K562 (cell line): Measurements from ENCODE around the gene PTGR3. TPM values are rescaled to one million over a fixed set of nuclear protein-coding genes. Genes with fewer than 3 reads are reported as not detected.

Source experiments
- ATAC-seq: fragments of 200-7000 bp; cut with Tn5 transposase; 3 replicates; pipeline ENCODE4 v1.9.1; 2020; ENCODE audit warnings: moderate library complexity
- BruUV-seq: library from RNA; stranded (reverse); fragments of 400-500 nt; replicated peaks from 2 replicates; lab custom pipeline; 2021; lab: Mats Ljungman, UMichigan
- CTCF ChIA-PET: fragments of 300-600 bp; formaldehyde crosslinking; extraction: SDS; loops from one replicate; lab custom pipeline; 2021; ENCODE audit warnings: low intra/inter-chr PET ratio; lab: Yijun Ruan, JAX
- POLR2A ChIA-PET: fragments of 300-600, 350-650 bp; sonication (Branson Sonifier 250); formaldehyde crosslinking; extraction: SDS; loops from one replicate; lab custom pipeline; 2021; ENCODE audit warnings: antibody characterized with exemption, inconsistent platforms; lab: Yijun Ruan, JAX
- DNase-seq, 4 experiments: peaks; one replicate each; pipeline versions ENCODE4 v3.0.0 to v3.0.0-alpha.2; 2011 to 2018; ENCODE audit warnings: low spot score in 3 of 4, mixed read lengths in 3 of 4; ENCODE audit errors: extremely low read depth in 1 of 4
- FAIRE-seq: peaks from 2 replicates; lab custom pipeline; 2011; peaks lifted over from hg19 to GRCh38; lab: Jason Lieb, UNC
- H2AFZ ChIP-seq: 2 replicates; pipeline ENCODE4 v1.6.0; 2011; ENCODE audit warnings: low read depth, low read length, control low read depth, inconsistent platforms
- H3K27ac ChIP-seq: fragments of 200-600 bp; 3 replicates; pipeline ENCODE4 v1.8.0; 2011; ENCODE audit warnings: low read depth, mild to moderate bottlenecking, control low read depth, inconsistent platforms, low read length, moderate library complexity, mixed read lengths; ENCODE audit errors: extremely low read depth
- H3K27me3 ChIP-seq, 2 experiments: fragments of 300-600 bp in 1 of 2; 2 replicates in 1 of 2; 3 replicates in 1 of 2; pipeline versions ENCODE4 v1.6.0 to v1.8.0; 2011; ENCODE audit warnings: inconsistent platforms in 2 of 2, low read length in 2 of 2, mild to moderate bottlenecking in 1 of 2, mixed read lengths in 1 of 2, moderate library complexity in 1 of 2; ENCODE audit not compliant: control insufficient read depth in 2 of 2, insufficient read depth in 2 of 2
- H3K36me3 ChIP-seq: fragments of 300-600 bp; 3 replicates; pipeline ENCODE4 v1.8.0; 2011; ENCODE audit warnings: mild to moderate bottlenecking, low read length, inconsistent platforms; ENCODE audit not compliant: control insufficient read depth, insufficient read depth
- H3K4me1 ChIP-seq, 2 experiments: fragments of 200-600 bp in 1 of 2; replicated peaks in 1 of 2; 2 replicates in 1 of 2; 3 replicates in 1 of 2; pipeline versions ENCODE4 v1.5.1 to v1.8.0; 2011; ENCODE audit warnings: inconsistent platforms in 2 of 2, low read length in 2 of 2, mild to moderate bottlenecking in 1 of 2, mixed read lengths in 1 of 2, moderate library complexity in 1 of 2; ENCODE audit not compliant: control insufficient read depth in 2 of 2, insufficient read depth in 2 of 2
- H3K4me2 ChIP-seq: 2 replicates; pipeline ENCODE4 v1.6.1; 2011; ENCODE audit warnings: low read length, control low read depth, inconsistent platforms, mixed read lengths; ENCODE audit not compliant: insufficient read depth
- H3K4me3 ChIP-seq: fragments of 200-600 bp; sonication (generic), shearing (Covaris generic); 2 replicates; pipeline ENCODE4 v1.5.1; 2016; ENCODE audit warnings: control low read depth, inconsistent platforms
- H3K79me2 ChIP-seq: fragments of 200-600 bp; 3 replicates; pipeline ENCODE4 v1.8.0; 2011; ENCODE audit warnings: low read length, inconsistent platforms; ENCODE audit not compliant: control insufficient read depth, insufficient read depth
- H3K9ac ChIP-seq, 2 experiments: 2 replicates each; pipeline versions ENCODE4 v1.6.0 to v1.6.1; 2011; ENCODE audit warnings: low read depth in 2 of 2, low read length in 2 of 2, control low read depth in 1 of 2, inconsistent platforms in 1 of 2, mild to moderate bottlenecking in 1 of 2, mixed read lengths in 1 of 2; ENCODE audit not compliant: insufficient read depth in 1 of 2
- H3K9me1 ChIP-seq: one replicate; pipeline ENCODE4 v1.6.0; 2011; ENCODE audit warnings: inconsistent platforms, mild to moderate bottlenecking, low read length, moderate library complexity; ENCODE audit not compliant: control insufficient read depth, insufficient read depth
- H3K9me3 ChIP-seq: replicated peaks from 2 replicates; pipeline ENCODE4 v1.5.1; 2011; ENCODE audit warnings: low read depth, low read length, inconsistent platforms; ENCODE audit not compliant: control insufficient read depth, insufficient read depth
- H4K20me1 ChIP-seq: replicated peaks from 2 replicates; pipeline ENCODE4 v1.6.1; 2011; ENCODE audit warnings: low read length, inconsistent platforms, mixed read lengths; ENCODE audit not compliant: control insufficient read depth, insufficient read depth
- CHAMP1 ChIP-seq: fragments of 450-650 bp; IDR thresholded peaks from 2 replicates; pipeline ENCODE4 v1.6.1; 2016; ENCODE audit warnings: mild to moderate bottlenecking
- FOS ChIP-seq: IDR thresholded peaks from 3 replicates; pipeline ENCODE4 v1.6.1; 2011; ENCODE audit not compliant: insufficient read length; ENCODE audit errors: extremely low read depth
- FOXK2 ChIP-seq, 2 experiments: fragments of 450-650 bp; IDR thresholded peaks in 1 of 2; conservative IDR thresholded peaks in 1 of 2; 2 replicates each; pipeline ENCODE4 v1.6.1; 2016; ENCODE audit warnings: low read depth in 2 of 2, mild to moderate bottlenecking in 1 of 2
- ILK ChIP-seq: fragments of 450-650 bp; IDR thresholded peaks from 2 replicates; pipeline ENCODE4 v1.6.1; 2016; ENCODE audit warnings: missing genetic modification characterization, low read depth, mild to moderate bottlenecking, missing compliant biosample characterization, moderate library complexity, borderline replicate concordance
- JUND ChIP-seq, 2 experiments: IDR thresholded peaks; 2 replicates in 1 of 2; 3 replicates in 1 of 2; pipeline ENCODE4 v1.6.1; 2011; ENCODE audit warnings: borderline replicate concordance in 2 of 2, low read depth in 2 of 2, low read length in 2 of 2, improper control_type of control experiment in 1 of 2, missing biosample characterization in 1 of 2, missing genetic modification characterization in 1 of 2, missing genetic modification reagents in 1 of 2
- KLF16 ChIP-seq: IDR thresholded peaks from 2 replicates; pipeline ENCODE4 v1.6.1; 2016; ENCODE audit warnings: antibody characterized with exemption
- MIER1 ChIP-seq: fragments of 450-650 bp; IDR thresholded peaks from 2 replicates; pipeline ENCODE4 v1.6.1; 2016; ENCODE audit warnings: antibody characterized with exemption, mild to moderate bottlenecking, low read depth
- MNT ChIP-seq, 2 experiments: fragments of 450-650 bp; conservative IDR thresholded peaks; 2 replicates each; pipeline ENCODE4 v1.6.1; 2017; ENCODE audit warnings: mild to moderate bottlenecking in 2 of 2, moderate library complexity in 2 of 2
- NCOA2 ChIP-seq, 2 experiments: fragments of 450-650 bp; IDR thresholded peaks; 2 replicates each; pipeline ENCODE4 v1.6.1; 2018; ENCODE audit warnings: mild to moderate bottlenecking in 2 of 2, moderate library complexity in 1 of 2; ENCODE audit not compliant: partially characterized antibody in 2 of 2
- NCOR1 ChIP-seq: fragments of 450-650 bp; IDR thresholded peaks from 2 replicates; pipeline ENCODE4 v1.6.1; 2016; ENCODE audit warnings: mild to moderate bottlenecking, moderate library complexity
- PBX2 ChIP-seq, 2 experiments: IDR thresholded peaks in 1 of 2; conservative IDR thresholded peaks in 1 of 2; 2 replicates each; pipeline ENCODE4 v1.6.1; 2016; ENCODE audit warnings: low read depth in 2 of 2, mild to moderate bottlenecking in 1 of 2, missing compliant biosample characterization in 1 of 2, missing genetic modification characterization in 1 of 2, moderate library complexity in 1 of 2
- POLR2A ChIP-seq: fragments of 450-650 bp; conservative IDR thresholded peaks from 2 replicates; pipeline ENCODE4 v1.6.1; 2016
- TEAD4 ChIP-seq, 2 experiments: sonication (generic) in 1 of 2; formaldehyde crosslinking in 1 of 2; IDR thresholded peaks; 2 replicates each; pipeline versions ENCODE4 v1.6.1 to v1.8.0; 2012 to 2022; ENCODE audit warnings: borderline replicate concordance in 1 of 2, inconsistent platforms in 1 of 2, low read length in 1 of 2, mild to moderate bottlenecking in 1 of 2, missing genetic modification reagents in 1 of 2
- WGBS: fragments of 100-300 bp; shearing (Covaris generic); methylation state at CpG from one replicate; pipeline ENCODE4 v1.1.6; 2016; ENCODE audit warnings: low coverage, mixed read lengths; ENCODE audit not compliant: insufficient coverage; ENCODE audit errors: missing lambda C conversion rate; 5-methylcytosine and 5-hydroxymethylcytosine counted together
- in situ Hi-C: fragments of 300-500 bp; cut with MboI; formaldehyde crosslinking; loops from 4 replicates; pipeline ENCODE4 v1.15.0; 2018; ENCODE audit warnings: inconsistent platforms, mixed read lengths
- intact Hi-C: fragments of 100-400 bp; cut with micrococcal nuclease; formaldehyde crosslinking; loops from 2 replicates; pipeline ENCODE4 v1.14.2; 2022
- polyA plus RNA-seq, 8 experiments: library from polyadenylated mRNA; depleted of rRNA in 4 of 8; stranded (reverse) in 5 of 8; unstranded in 3 of 8; fragments of >200 nt; fragmentation: Nextera tagmentation in 2 of 8; fragmentation: Illumina TruSeq in 1 of 8; extraction: Ambion mirVana in 2 of 8; extraction: Trizol in 1 of 8; gene quantifications; 2 replicates each; pipeline versions ENCODE4 v1.2.1 to v1.2.3, GENCODE V29; 2011 to 2014; ENCODE audit warnings: inconsistent platforms in 1 of 8, missing spikeins in 1 of 8
- total RNA-seq, 7 experiments: library from RNA; depleted of rRNA in 6 of 7; stranded (reverse); fragments of >200 nt in 6 of 7; fragmentation: Illumina TruSeq in 2 of 7; extraction: Trizol in 2 of 7; gene quantifications; 2 replicates each; pipeline versions ENCODE4 v1.2.1 to v1.2.3, GENCODE V29; 2011 to 2021; ENCODE audit warnings: low replicate concordance in 1 of 7

PTGR3 gene
- total and polyA plus RNA-seq, 9 of the 15 experiments (the other 6 are each of a cell fraction or from before 2014, with no cell fraction given): 4.1 to 32.3 (median 15.3) TPM

GRCh38 chr18:75210274-75211001, 1.5 kb upstream of the PTGR3 start, which contains the start of gene TSHZ1:
TSHZ1 (plus strand) TSS chr18:75210797; CDS start chr18:75211877, 1,080 bp downstream.
- Histone ChIP-seq H3K27ac (peak within 1 kb of the TSS; percentile 93), H2AFZ (peak within 1 kb of the TSS; percentile 95), H3K9me1 (peaks cover 3% of the 10 kb centered on the region), H3K36me3 (no peaks in the 10 kb centered on the region), H3K9me3 (no peaks in the 10 kb centered on the region), H4K20me1 (no peaks in the 10 kb centered on the region; the same call in 1 of the 2 replicates), H3K4me1 (peaks cover 13 to 30% of the 10 kb centered on the region in 2 experiments; a peak in 4 of 5 replicates), H3K4me3 (peak within 1 kb of the TSS; percentile 71), H3K9ac (peak within 1 kb of the TSS; percentile 78 to 95), H3K4me2 (peak within 1 kb of the TSS; percentile 82), H3K27me3 (no peaks in the 10 kb centered on the region), H3K79me2 (peaks cover 43% of the 10 kb centered on the region)
- POLR2A ChIA-PET: interaction anchor here (0.5 to 1.5 kb wide), 6 partner anchors 8 to 583 kb away, joined by 3 to 5 read pairs (median 4); no protein-coding TSS in a partner anchor
- BruUV-seq: no TSS peak
- WGBS: under 1% methylated on average over 10 of the region's 15 CpGs
- in situ Hi-C loops: no loop called here
- DNase-seq: peak; percentile 13 to 85 (median 42)
- peak; percentile 93 for FAIRE-seq
- ATAC-seq: peak; percentile 59
- CTCF ChIA-PET: no interaction called here
- intact Hi-C loops: no loop called here
- TF ChIP-seq KLF16: no peak
- TF ChIP-seq TEAD4 (IDR thresholded peaks at IDR 0.05; ENCODE audit: low read length): 0 out of 2 replicates have a peak, but pooled peaks have one; percentile 11
- TF ChIP-seq TEAD4 (CRISPR knock-in tag; IDR thresholded peaks at IDR 0.05; ENCODE audit: borderline replicate concordance): no peak
- no peak for TF ChIP-seq MIER1
- TF ChIP-seq FOS: no peak
- TF ChIP-seq MNT (conservative IDR thresholded peaks at IDR 0.05): peak in 1 of 2 experiments; percentile 17; a peak in 1 of 4 replicates
- TF ChIP-seq POLR2A: peak; percentile 73
- TF ChIP-seq NCOA2 (IDR thresholded peaks at IDR 0.05; ENCODE audit: partially characterized antibody in 2 of 2): no peak
- TF ChIP-seq ILK: no peak
- no peak for TF ChIP-seq CHAMP1
- TF ChIP-seq JUND (IDR thresholded peaks at IDR 0.05; ENCODE audit: borderline replicate concordance, low read depth, low read length): no peak
- no peak; the same call in 2 of the 3 replicates for TF ChIP-seq JUND (tag; IDR thresholded peaks at IDR 0.05; ENCODE audit: borderline replicate concordance, low read depth, low read length)
- no peak for TF ChIP-seq NCOR1
- peak; percentile 46 to 65 for TF ChIP-seq FOXK2 (conservative IDR thresholded peaks at IDR 0.05 in 1 of 2, IDR thresholded peaks at IDR 0.05 in 1 of 2; ENCODE audit: low read depth in 2 of 2)
- TF ChIP-seq PBX2 (CRISPR knock-in tag; IDR thresholded peaks at IDR 0.05; ENCODE audit: low read depth): peak; percentile 57
- peak; percentile 97 for TF ChIP-seq PBX2 (tag; conservative IDR thresholded peaks at IDR 0.05; ENCODE audit: low read depth)
